ENCODE results near the gene RSPH1. TPM values are rescaled to one million over a fixed set of nuclear protein-coding genes. Genes with fewer than 3 reads are reported as not detected.

The RSPH1 gene
- polyA plus RNA-seq, 2 of the 4 experiments (the other 2 are of a cell fraction) = 0.71 to 0.85 TPM

GRCh38 chr21:42495027-42495426 lies 997 bp downstream of the RSPH1 start:
- no peak for TF ChIP-seq ATOH8 (CRISPR knock-in tag; IDR thresholded peaks at IDR 0.05; ENCODE audit: low read depth)
- no peak for TF ChIP-seq CBX2 (IDR thresholded peaks at IDR 0.05; ENCODE audit: borderline replicate concordance, low read depth)
- ChIA-PET POLR2A (no interaction called here), CTCF (no interaction called here)
- no peak for ATAC-seq
- H3K4me3 ChIP-seq = no peak overlapping the region
- peak overlapping the region; percentile 65 for H3K4me2 ChIP-seq
- no peak for DNase-seq (ENCODE audit: low read depth in 1 of 2, low spot score in 1 of 2)
- 97% methylated on average over 5 of the region's 5 CpGs for WGBS (ENCODE audit: missing lambda C conversion rate)
- no peaks in the 10 kb centered on the region for H3K9me3 ChIP-seq
- peaks cover 3% of the 10 kb centered on the region; the same call in 1 of the 3 replicates for H3K4me1 ChIP-seq
- FAIRE-seq = no peak
- no peak overlapping the region; a peak in 1 of 6 replicates for H3K27ac ChIP-seq

DNA sequence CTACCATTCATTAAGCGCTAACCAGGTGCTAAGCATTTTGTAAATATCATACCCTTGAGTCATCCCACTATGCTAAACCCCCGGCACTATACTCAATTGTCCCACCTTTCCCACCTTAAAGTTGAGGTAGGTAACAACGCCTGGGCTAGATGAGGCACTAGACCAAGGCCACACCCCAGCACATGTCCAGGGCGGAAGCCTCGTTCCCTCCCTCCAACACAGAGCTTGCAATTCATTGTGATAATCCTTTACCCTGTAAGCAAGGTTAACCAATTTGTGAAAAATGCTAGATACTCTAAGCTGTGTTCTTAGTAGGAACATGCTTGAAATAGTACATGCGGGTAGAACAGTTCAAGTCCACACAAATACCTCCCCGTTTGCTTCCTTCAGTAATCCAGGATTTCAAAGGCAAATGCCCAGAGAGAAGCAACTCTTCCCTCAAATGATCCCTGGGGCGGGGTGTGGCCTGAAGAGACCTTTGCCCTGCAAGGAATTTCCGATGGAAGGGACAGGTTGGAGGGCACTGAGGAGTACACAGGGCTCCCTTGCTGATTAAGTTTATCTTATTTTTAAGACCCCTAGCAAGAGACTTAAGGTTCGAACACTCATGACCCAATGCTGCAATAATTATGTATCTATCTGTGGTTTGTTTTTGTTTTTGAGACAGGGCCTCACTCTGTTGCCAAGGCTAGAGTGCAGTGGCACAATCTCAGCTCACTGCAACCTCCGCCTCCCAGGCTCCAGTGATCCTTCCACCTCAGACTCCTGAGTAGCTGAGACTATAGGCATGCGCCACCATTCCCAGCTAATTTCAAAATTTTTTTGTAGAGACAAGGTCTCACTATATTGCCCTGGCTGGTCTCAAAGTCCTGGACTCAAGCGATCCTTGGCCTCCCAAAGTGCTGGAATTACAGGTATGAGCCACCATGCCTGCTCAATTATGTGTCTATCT lies 2.6 kb downstream of the RSPH1 start:
- no peak for TF ChIP-seq HOXA7 (CRISPR knock-in tag; IDR thresholded peaks at IDR 0.05)
- TF ChIP-seq, protein P1, sequence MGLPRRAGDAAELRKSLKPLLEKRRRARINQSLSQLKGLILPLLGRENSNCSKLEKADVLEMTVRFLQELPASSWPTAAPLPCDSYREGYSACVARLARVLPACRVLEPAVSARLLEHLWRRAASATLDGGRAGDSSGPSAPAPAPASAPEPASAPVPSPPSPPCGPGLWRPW (IDR thresholded peaks at IDR 0.05) = no peak
- H3K4me2 ChIP-seq = no peak overlapping the region
- H3K4me3 ChIP-seq = no peak overlapping the region
- FAIRE-seq (no peak), ATAC-seq (no peak), DNase-seq (ENCODE audit: low read depth in 1 of 2, low spot score in 1 of 2) (no peak)
- peaks cover 3% of the 10 kb centered on the region; the same call in 1 of the 3 replicates for H3K4me1 ChIP-seq
- WGBS (ENCODE audit: missing lambda C conversion rate) = 77% methylated on average over 13 of the region's 13 CpGs
- H3K27ac ChIP-seq = no peak overlapping the region
- POLR2A ChIA-PET = no interaction called here
- CTCF ChIA-PET = no interaction called here
- no peaks in the 10 kb centered on the region for H3K9me3 ChIP-seq

- CTCF ChIA-PET = no interaction called here
- WGBS (ENCODE audit: missing lambda C conversion rate) = 84% methylated on average over 8 of the region's 8 CpGs
These were observed 3.8 kb downstream of the RSPH1 start for GRCh38 chr21:42492201-42492600.

GRCh38 chr21:42491328-42491727 lies 4.7 kb downstream of the RSPH1 start:
- H3K4me1 ChIP-seq = no peaks in the 10 kb centered on the region
- no peak overlapping the region for H3K27ac ChIP-seq
- H3K9me3 ChIP-seq = no peaks in the 10 kb centered on the region
- WGBS (ENCODE audit: missing lambda C conversion rate) = 8% methylated on average over 1 of the region's 1 CpG
- H3K4me3 ChIP-seq = no peak overlapping the region
- FAIRE-seq (no peak), DNase-seq (ENCODE audit: low read depth in 1 of 2, low spot score in 1 of 2) (no peak), ATAC-seq (no peak)
- ChIA-PET CTCF (no interaction called here), POLR2A (no interaction called here)
- H3K4me2 ChIP-seq = no peak overlapping the region
- TF ChIP-seq, protein P2, sequence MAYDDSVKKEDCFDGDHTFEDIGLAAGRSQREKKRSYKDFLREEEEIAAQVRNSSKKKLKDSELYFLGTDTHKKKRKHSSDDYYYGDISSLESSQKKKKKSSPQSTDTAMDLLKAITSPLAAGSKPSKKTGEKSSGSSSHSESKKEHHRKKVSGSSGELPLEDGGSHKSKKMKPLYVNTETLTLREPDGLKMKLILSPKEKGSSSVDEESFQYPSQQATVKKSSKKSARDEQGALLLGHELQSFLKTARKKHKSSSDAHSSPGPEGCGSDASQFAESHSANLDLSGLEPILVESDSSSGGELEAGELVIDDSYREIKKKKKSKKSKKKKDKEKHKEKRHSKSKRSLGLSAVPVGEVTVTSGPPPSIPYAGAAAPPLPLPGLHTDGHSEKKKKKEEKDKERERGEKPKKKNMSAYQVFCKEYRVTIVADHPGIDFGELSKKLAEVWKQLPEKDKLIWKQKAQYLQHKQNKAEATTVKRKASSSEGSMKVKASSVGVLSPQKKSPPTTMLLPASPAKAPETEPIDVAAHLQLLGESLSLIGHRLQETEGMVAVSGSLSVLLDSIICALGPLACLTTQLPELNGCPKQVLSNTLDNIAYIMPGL (CRISPR knock-in tag; IDR thresholded peaks at IDR 0.05; ENCODE audit: borderline replicate concordance) = no peak
- TF ChIP-seq, protein P3, sequence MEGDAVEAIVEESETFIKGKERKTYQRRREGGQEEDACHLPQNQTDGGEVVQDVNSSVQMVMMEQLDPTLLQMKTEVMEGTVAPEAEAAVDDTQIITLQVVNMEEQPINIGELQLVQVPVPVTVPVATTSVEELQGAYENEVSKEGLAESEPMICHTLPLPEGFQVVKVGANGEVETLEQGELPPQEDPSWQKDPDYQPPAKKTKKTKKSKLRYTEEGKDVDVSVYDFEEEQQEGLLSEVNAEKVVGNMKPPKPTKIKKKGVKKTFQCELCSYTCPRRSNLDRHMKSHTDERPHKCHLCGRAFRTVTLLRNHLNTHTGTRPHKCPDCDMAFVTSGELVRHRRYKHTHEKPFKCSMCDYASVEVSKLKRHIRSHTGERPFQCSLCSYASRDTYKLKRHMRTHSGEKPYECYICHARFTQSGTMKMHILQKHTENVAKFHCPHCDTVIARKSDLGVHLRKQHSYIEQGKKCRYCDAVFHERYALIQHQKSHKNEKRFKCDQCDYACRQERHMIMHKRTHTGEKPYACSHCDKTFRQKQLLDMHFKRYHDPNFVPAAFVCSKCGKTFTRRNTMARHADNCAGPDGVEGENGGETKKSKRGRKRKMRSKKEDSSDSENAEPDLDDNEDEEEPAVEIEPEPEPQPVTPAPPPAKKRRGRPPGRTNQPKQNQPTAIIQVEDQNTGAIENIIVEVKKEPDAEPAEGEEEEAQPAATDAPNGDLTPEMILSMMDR (IDR thresholded peaks at IDR 0.05) = no peak

More at GRCh38 chr21:42492201-42492600, 3.8 kb downstream of the RSPH1 start:
- H3K27ac ChIP-seq = no peak overlapping the region
- H3K9me3 ChIP-seq = no peaks in the 10 kb centered on the region
- DNase-seq (ENCODE audit: low read depth in 1 of 2, low spot score in 1 of 2) (no peak), ATAC-seq (no peak), FAIRE-seq (no peak)
- H3K4me3 ChIP-seq = no peak overlapping the region
- peaks cover 3% of the 10 kb centered on the region; the same call in 1 of the 3 replicates for H3K4me1 ChIP-seq
- POLR2A ChIA-PET = no interaction called here
- H3K4me2 ChIP-seq = no peak overlapping the region
- TF ChIP-seq, protein P4, sequence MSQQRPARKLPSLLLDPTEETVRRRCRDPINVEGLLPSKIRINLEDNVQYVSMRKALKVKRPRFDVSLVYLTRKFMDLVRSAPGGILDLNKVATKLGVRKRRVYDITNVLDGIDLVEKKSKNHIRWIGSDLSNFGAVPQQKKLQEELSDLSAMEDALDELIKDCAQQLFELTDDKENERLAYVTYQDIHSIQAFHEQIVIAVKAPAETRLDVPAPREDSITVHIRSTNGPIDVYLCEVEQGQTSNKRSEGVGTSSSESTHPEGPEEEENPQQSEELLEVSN (IDR thresholded peaks at IDR 0.05; ENCODE audit: borderline replicate concordance, low read depth) = no peak
